Astrocyte (in vitro differentiated cells and primary cell): ENCODE results near the gene MSN. TPM values are rescaled to one million over a fixed set of nuclear protein-coding genes. Genes with fewer than 3 reads are reported as not detected.

Source experiments
- DNase-seq: peaks from one replicate; pipeline ENCODE4 v3.0.0-alpha.2; 2010; ENCODE audit warnings: low read depth
- FAIRE-seq: peaks from 2 replicates; lab custom pipeline; 2011; peaks lifted over from hg19 to GRCh38; lab: Jason Lieb, UNC
- H2AFZ ChIP-seq: 2 replicates; pipeline ENCODE4 v1.6.0; 2012; ENCODE audit warnings: low read depth, low read length, inconsistent platforms
- H3K27ac ChIP-seq: 2 replicates; pipeline ENCODE4 v1.5.1; 2011; ENCODE audit warnings: low read depth, low read length, inconsistent platforms
- H3K27me3 ChIP-seq: 2 replicates; pipeline ENCODE4 v1.6.0; 2011; ENCODE audit warnings: low read length, inconsistent platforms; ENCODE audit not compliant: insufficient read depth
- H3K36me3 ChIP-seq: 2 replicates; pipeline ENCODE4 v1.5.1; 2011; ENCODE audit warnings: low read length, inconsistent platforms; ENCODE audit not compliant: insufficient read depth
- H3K4me1 ChIP-seq: 2 replicates; pipeline ENCODE4 v1.5.1; 2011; ENCODE audit warnings: low read length, inconsistent platforms; ENCODE audit not compliant: insufficient read depth
- H3K4me2 ChIP-seq: 2 replicates; pipeline ENCODE4 v1.6.0; 2012; ENCODE audit warnings: low read length, inconsistent platforms
- H3K4me3 ChIP-seq: 2 replicates; pipeline ENCODE4 v1.5.1; 2011; ENCODE audit warnings: low read depth, mild to moderate bottlenecking, low read length, inconsistent platforms; ENCODE audit not compliant: insufficient read depth
- H3K79me2 ChIP-seq: 2 replicates; pipeline ENCODE4 v1.6.0; 2012; ENCODE audit warnings: mild to moderate bottlenecking, low read length, inconsistent platforms; ENCODE audit not compliant: insufficient read depth
- H3K9ac ChIP-seq: 2 replicates; pipeline ENCODE4 v1.6.0; 2012; ENCODE audit warnings: mild to moderate bottlenecking, low read length, inconsistent platforms
- H3K9me3 ChIP-seq: 2 replicates; pipeline ENCODE4 v1.5.1; 2012; ENCODE audit warnings: low read depth, mild to moderate bottlenecking, low read length, inconsistent platforms; ENCODE audit not compliant: insufficient read depth
- H4K20me1 ChIP-seq: 2 replicates; pipeline ENCODE4 v1.6.0; 2012; ENCODE audit warnings: low read length, inconsistent platforms; ENCODE audit not compliant: insufficient read depth
- H3K27ac Mint-ChIP-seq: one replicate; pipeline ENCODE4 v1.8.0; 2021; ENCODE audit warnings: mild to moderate bottlenecking, mixed read lengths; ENCODE audit not compliant: unreplicated experiment
- H3K27me3 Mint-ChIP-seq: one replicate; pipeline ENCODE4 v1.8.0; 2021; ENCODE audit warnings: low read depth, mixed read lengths; ENCODE audit not compliant: unreplicated experiment
- H3K36me3 Mint-ChIP-seq: one replicate; pipeline ENCODE4 v1.8.0; 2021; ENCODE audit warnings: low read depth, mixed read lengths; ENCODE audit not compliant: unreplicated experiment
- H3K4me1 Mint-ChIP-seq: one replicate; pipeline ENCODE4 v1.8.0; 2021; ENCODE audit warnings: low read depth, mixed read lengths; ENCODE audit not compliant: unreplicated experiment
- H3K4me3 Mint-ChIP-seq: one replicate; pipeline ENCODE4 v1.8.0; 2021; ENCODE audit warnings: mild to moderate bottlenecking, moderate library complexity, mixed read lengths; ENCODE audit not compliant: unreplicated experiment
- H3K9me3 Mint-ChIP-seq: one replicate; pipeline ENCODE4 v1.8.0; 2021; ENCODE audit warnings: mild to moderate bottlenecking, mixed read lengths; ENCODE audit not compliant: unreplicated experiment
- CTCF ChIP-seq: IDR thresholded peaks from 2 replicates; pipeline ENCODE4 v1.5.1; 2011; ENCODE audit warnings: low read depth, mild to moderate bottlenecking, inconsistent platforms, low read length, moderate library complexity; ENCODE audit not compliant: insufficient read depth
- EZH2 ChIP-seq: IDR thresholded peaks from 2 replicates; pipeline ENCODE4 v1.6.1; 2012; ENCODE audit warnings: mild to moderate bottlenecking, low read length, inconsistent platforms; ENCODE audit not compliant: insufficient read depth
- total RNA-seq: library from RNA; stranded (reverse); gene quantifications from 2 replicates; pipeline ENCODE4 v1.2.1, GENCODE V29; 2021

Gene MSN
- total RNA-seq, 1 donor from 2014 or later, result 369 TPM

- TF ChIP-seq CTCF, result no peak
- no peak for TF ChIP-seq EZH2
- peak overlapping the region; percentile 56 for H3K9ac ChIP-seq
- H3K36me3 Mint-ChIP-seq, result peaks cover 5% of the 10 kb centered on the region
- H3K4me1 Mint-ChIP-seq, result peaks cover 38% of the 10 kb centered on the region
- DNase-seq (peak; percentile 27), FAIRE-seq (no peak)
- no peaks in the 10 kb centered on the region for H3K9me3 ChIP-seq
- H2AFZ ChIP-seq, result no peak overlapping the region
- peak overlapping the region; percentile 67 for H3K27ac ChIP-seq
- H3K27ac Mint-ChIP-seq, result no peak overlapping the region
- H3K9me3 Mint-ChIP-seq, result peaks cover 3% of the 10 kb centered on the region
- no peak overlapping the region for H3K4me3 ChIP-seq
- no peaks in the 10 kb centered on the region for H3K27me3 ChIP-seq
- H4K20me1 ChIP-seq, result peaks cover 81% of the 10 kb centered on the region
- peaks cover 31% of the 10 kb centered on the region for H3K4me1 ChIP-seq
- H3K36me3 ChIP-seq, result peaks cover 9% of the 10 kb centered on the region
- no peak overlapping the region for H3K4me3 Mint-ChIP-seq
- H3K79me2 ChIP-seq, result peaks cover 96% of the 10 kb centered on the region
- H3K4me2 ChIP-seq, result peak overlapping the region; percentile 69
- H3K27me3 Mint-ChIP-seq, result no peaks in the 10 kb centered on the region
These were observed 30.7 kb downstream of the MSN start for GRCh38 chrX:65697915-65698796.

- H4K20me1 ChIP-seq, result peaks cover 89% of the 10 kb centered on the region
- no peak for FAIRE-seq
- H3K4me2 ChIP-seq, result peak overlapping the region; percentile 50
- H3K9me3 ChIP-seq, result no peaks in the 10 kb centered on the region
- peaks cover 94% of the 10 kb centered on the region for H3K79me2 ChIP-seq
- no peak for DNase-seq
- H2AFZ ChIP-seq, result no peak overlapping the region
- no peaks in the 10 kb centered on the region for H3K27me3 ChIP-seq
- Mint-ChIP-seq H3K27me3 (no peaks in the 10 kb centered on the region), H3K36me3 (peaks cover 4% of the 10 kb centered on the region), H3K4me1 (peaks cover 30% of the 10 kb centered on the region), H3K9me3 (peaks cover 4% of the 10 kb centered on the region), H3K4me3 (no peak overlapping the region), H3K27ac (no peak overlapping the region)
- TF ChIP-seq EZH2 (no peak), CTCF (no peak)
- no peak overlapping the region for H3K27ac ChIP-seq
- no peak overlapping the region for H3K9ac ChIP-seq
- no peak overlapping the region for H3K4me3 ChIP-seq
- H3K36me3 ChIP-seq, result peaks cover 11% of the 10 kb centered on the region
- H3K4me1 ChIP-seq, result peaks cover 41% of the 10 kb centered on the region
These were observed 35.5 kb downstream of the MSN start for GRCh38 chrX:65702956-65703355.

- Histone ChIP-seq H3K79me2 (peaks cover 92% of the 10 kb centered on the region), H4K20me1 (peaks cover 82% of the 10 kb centered on the region)
These were observed 38.0 kb downstream of the MSN start for GRCh38 chrX:65705439-65705838.

More at GRCh38 chrX:65705439-65705838, 38.0 kb downstream of the MSN start:
- Mint-ChIP-seq H3K4me3 (no peak overlapping the region), H3K27me3 (no peaks in the 10 kb centered on the region), H3K9me3 (peaks cover 4% of the 10 kb centered on the region), H3K36me3 (peaks cover 5% of the 10 kb centered on the region), H3K27ac (peak overlapping the region; percentile 7), H3K4me1 (peaks cover 21% of the 10 kb centered on the region)
- Histone ChIP-seq H3K4me1 (peaks cover 36% of the 10 kb centered on the region), H3K27ac (peak overlapping the region; percentile 79), H3K36me3 (peaks cover 9% of the 10 kb centered on the region), H3K9me3 (no peaks in the 10 kb centered on the region), H3K4me3 (no peak overlapping the region), H3K27me3 (no peaks in the 10 kb centered on the region), H2AFZ (no peak overlapping the region), H3K9ac (peak overlapping the region; percentile 64), H3K4me2 (peak overlapping the region; percentile 60)
- no peak for TF ChIP-seq EZH2
- no peak for TF ChIP-seq CTCF
- no peak for FAIRE-seq
- DNase-seq, result no peak
